GM19351 (cell line): ENCODE results near the gene NEURL4.
"Not testable (repeated sequence)": the region's sequence is repeated elsewhere in the genome, so short reads cannot be mapped to it uniquely, and the experiment has no call there.

Source experiments
- ATAC-seq: cut with Tn5 transposase; IDR thresholded peaks from one replicate; pipeline ENCODE4 v1.9.1; 2021; ENCODE audit warnings: mild to moderate bottlenecking, moderate library complexity; ENCODE audit not compliant: unreplicated experiment

The NEURL4 gene

GRCh38 chr17:7328840-7329373 lies at the start of gene NEURL4:
NEURL4 (minus strand) TSS chr17:7329335; CDS start chr17:7329312, 23 bp downstream.
- ATAC-seq = peak; percentile 3

- no peak for ATAC-seq
These were observed 45.2 kb upstream of the NEURL4 start for GRCh38 chr17:7374353-7374752.

GRCh38 chr17:7370853-7371252 lies 41.7 kb upstream of the NEURL4 start:
- ATAC-seq = no peak

GRCh38 chr17:7369825-7370224 lies 40.7 kb upstream of the NEURL4 start:
- ATAC-seq = no peak

GRCh38 chr17:7368599-7368994 lies 39.5 kb upstream of the NEURL4 start:
- not testable (repeated sequence) for ATAC-seq

GRCh38 chr17:7367918-7368598 lies 38.9 kb upstream of the NEURL4 start:
- ATAC-seq = no peak

- ATAC-seq = no peak
These were observed 37.9 kb upstream of the NEURL4 start for GRCh38 chr17:7367083-7367482.

- not testable (repeated sequence) for ATAC-seq
These were observed 36.8 kb upstream of the NEURL4 start for GRCh38 chr17:7365963-7366362.

GRCh38 chr17:7363311-7363710 lies 34.2 kb upstream of the NEURL4 start:
- ATAC-seq = no peak

GRCh38 chr17:7361906-7362305 lies 32.8 kb upstream of the NEURL4 start:
- ATAC-seq = no peak

- ATAC-seq = no peak
These were observed 28.2 kb upstream of the NEURL4 start for GRCh38 chr17:7357381-7357780.

- no peak for ATAC-seq
These were observed 27.6 kb upstream of the NEURL4 start for GRCh38 chr17:7356756-7357155.

GRCh38 chr17:7356072-7356549 lies 27.0 kb upstream of the NEURL4 start:
- ATAC-seq = no peak

GRCh38 chr17:7355573-7355972 lies 26.4 kb upstream of the NEURL4 start:
- no peak for ATAC-seq

GRCh38 chr17:7355053-7355452 lies 25.9 kb upstream of the NEURL4 start, which contains the start of gene TMEM95:
TMEM95 (plus strand) TSS chr17:7355156; CDS start chr17:7355205, 49 bp downstream.
- no peak for ATAC-seq

- ATAC-seq = no peak
These were observed 25.2 kb upstream of the NEURL4 start for GRCh38 chr17:7354262-7354843.

GRCh38 chr17:7352910-7353635 lies 23.9 kb upstream of the NEURL4 start:
- ATAC-seq = no peak

- peak; percentile 6 for ATAC-seq
These were observed 23.4 kb upstream of the NEURL4 start for GRCh38 chr17:7352503-7352889.

- peak; percentile 71 for ATAC-seq
These were observed 22.7 kb upstream of the NEURL4 start, which contains the start of gene KCTD11 for GRCh38 chr17:7351665-7352502. KCTD11 (plus strand) TSS chr17:7352162.

- ATAC-seq = no peak
These were observed 19.5 kb upstream of the NEURL4 start for GRCh38 chr17:7348478-7349242.
